Measurements from ENCODE around the gene CTIF.

- TF ChIP-seq POLR2AphosphoS5 (IDR thresholded peaks at IDR 0.05; ENCODE audit: low read depth, low read length) (no peak), SMC3 (IDR thresholded peaks at IDR 0.05; ENCODE audit: low read depth, low read length) (no peak), EZH2phosphoT487 (IDR thresholded peaks at IDR 0.05; ENCODE audit: borderline replicate concordance, low read depth) (no peak), REST (IDR thresholded peaks at IDR 0.05; ENCODE audit: low read depth, low read length) (no peak), USF1 (IDR thresholded peaks at IDR 0.05; ENCODE audit: borderline replicate concordance, low read depth) (no peak), SIN3A (IDR thresholded peaks at IDR 0.05; ENCODE audit: borderline replicate concordance, low read depth, low read length) (peak; percentile 96), TCF12 (IDR thresholded peaks at IDR 0.05) (peak; percentile 58; the same call in 1 of the 2 replicates)
These were observed 7.0 kb downstream of the CTIF start for GRCh38 chr18:48545757-48546321.

Data from SK-N-SH (cell line).